ENCODE data around the gene SDHD.

DNA sequence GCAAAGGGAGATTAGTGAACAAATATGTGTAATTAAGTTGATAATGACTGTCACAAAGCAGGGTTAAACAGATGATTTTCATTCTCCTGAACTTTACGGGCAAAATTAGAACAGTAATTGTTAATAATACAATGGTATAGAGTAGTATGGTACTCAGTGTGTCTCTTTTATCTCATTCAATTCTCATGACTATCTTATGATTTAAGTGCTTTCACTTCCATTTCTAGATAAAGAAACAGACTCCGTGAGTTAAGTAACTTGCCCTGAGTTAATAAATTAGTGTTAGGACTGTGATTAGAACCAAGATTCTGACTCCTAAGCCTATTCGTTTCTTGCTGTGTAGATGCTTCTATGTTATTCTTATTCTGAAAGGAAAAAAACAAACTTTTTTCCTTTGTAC is 34.9 kb upstream of the SDHD start:
- TF ChIP-seq, protein P1, sequence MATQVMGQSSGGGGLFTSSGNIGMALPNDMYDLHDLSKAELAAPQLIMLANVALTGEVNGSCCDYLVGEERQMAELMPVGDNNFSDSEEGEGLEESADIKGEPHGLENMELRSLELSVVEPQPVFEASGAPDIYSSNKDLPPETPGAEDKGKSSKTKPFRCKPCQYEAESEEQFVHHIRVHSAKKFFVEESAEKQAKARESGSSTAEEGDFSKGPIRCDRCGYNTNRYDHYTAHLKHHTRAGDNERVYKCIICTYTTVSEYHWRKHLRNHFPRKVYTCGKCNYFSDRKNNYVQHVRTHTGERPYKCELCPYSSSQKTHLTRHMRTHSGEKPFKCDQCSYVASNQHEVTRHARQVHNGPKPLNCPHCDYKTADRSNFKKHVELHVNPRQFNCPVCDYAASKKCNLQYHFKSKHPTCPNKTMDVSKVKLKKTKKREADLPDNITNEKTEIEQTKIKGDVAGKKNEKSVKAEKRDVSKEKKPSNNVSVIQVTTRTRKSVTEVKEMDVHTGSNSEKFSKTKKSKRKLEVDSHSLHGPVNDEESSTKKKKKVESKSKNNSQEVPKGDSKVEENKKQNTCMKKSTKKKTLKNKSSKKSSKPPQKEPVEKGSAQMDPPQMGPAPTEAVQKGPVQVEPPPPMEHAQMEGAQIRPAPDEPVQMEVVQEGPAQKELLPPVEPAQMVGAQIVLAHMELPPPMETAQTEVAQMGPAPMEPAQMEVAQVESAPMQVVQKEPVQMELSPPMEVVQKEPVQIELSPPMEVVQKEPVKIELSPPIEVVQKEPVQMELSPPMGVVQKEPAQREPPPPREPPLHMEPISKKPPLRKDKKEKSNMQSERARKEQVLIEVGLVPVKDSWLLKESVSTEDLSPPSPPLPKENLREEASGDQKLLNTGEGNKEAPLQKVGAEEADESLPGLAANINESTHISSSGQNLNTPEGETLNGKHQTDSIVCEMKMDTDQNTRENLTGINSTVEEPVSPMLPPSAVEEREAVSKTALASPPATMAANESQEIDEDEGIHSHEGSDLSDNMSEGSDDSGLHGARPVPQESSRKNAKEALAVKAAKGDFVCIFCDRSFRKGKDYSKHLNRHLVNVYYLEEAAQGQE (IDR thresholded peaks at IDR 0.05; ENCODE audit: insufficient read depth in 1 of 2, low read depth in 2 of 2, low read length in 2 of 2) = no peak
- no peak for TF ChIP-seq TAF1 (IDR thresholded peaks at IDR 0.05; ENCODE audit: borderline replicate concordance, insufficient read depth, low read length)
- TF ChIP-seq POLR2AphosphoS5 (IDR thresholded peaks at IDR 0.05; ENCODE audit: low read depth, low read length) = no peak

Data from PFSK-1 (cell line).